GM23338 (cell line): ENCODE measurements around the gene GARS1. TPM values are rescaled to one million over a fixed set of nuclear protein-coding genes. Genes with fewer than 3 reads are reported as not detected.

Source experiments
- CREB1 ChIP-seq: fragments of 250-450 bp; sonication (Bioruptor Pico); IDR thresholded peaks from 2 replicates; pipeline ENCODE4 v1.5.0; 2020; ENCODE audit warnings: low read depth, mild to moderate bottlenecking, moderate library complexity
- EZH2 ChIP-seq: fragments of 200-600 bp; sonication (generic); IDR thresholded peaks from one replicate; pipeline ENCODE4 v1.8.0; 2017; ENCODE audit warnings: antibody characterized with exemption, mild to moderate bottlenecking, low read depth; ENCODE audit not compliant: unreplicated experiment
- NANOG ChIP-seq: IDR thresholded peaks from 2 replicates; pipeline ENCODE4 v1.6.1; 2016; ENCODE audit warnings: antibody characterized with exemption, borderline replicate concordance
- POLR2AphosphoS5 ChIP-seq: IDR thresholded peaks from 2 replicates; pipeline ENCODE4 v1.6.1; 2016; ENCODE audit warnings: antibody characterized with exemption, low read depth
- STAT1 ChIP-seq: IDR thresholded peaks from one replicate; pipeline ENCODE4 v1.6.1; 2016; ENCODE audit warnings: antibody characterized with exemption; ENCODE audit not compliant: unreplicated experiment
- ZNF114 ChIP-seq: fragments of 250-450 bp; sonication (Bioruptor Pico); IDR thresholded peaks from 2 replicates; pipeline ENCODE4 v1.5.0; 2020; ENCODE audit warnings: mild to moderate bottlenecking, moderate library complexity
- ZNF462 ChIP-seq: fragments of 250-450 bp; sonication (Bioruptor Pico); IDR thresholded peaks from 2 replicates; pipeline ENCODE4 v1.5.0; 2020; ENCODE audit warnings: mild to moderate bottlenecking, moderate library complexity
- polyA plus RNA-seq: library from polyadenylated mRNA; unstranded; fragments of >200 nt; fragmentation: Nextera tagmentation; extraction: Ambion mirVana; gene quantifications from 2 replicates; pipeline ENCODE4 v1.2.1, GENCODE V29; 2016
- total RNA-seq: library from RNA; depleted of rRNA; stranded (reverse); fragments of >200 nt; shearing (Covaris generic); gene quantifications from 2 replicates; pipeline ENCODE4 v1.2.3, GENCODE V29; 2014
- TF ChIP-seq, protein P1 (sequence below): IDR thresholded peaks from one replicate; pipeline ENCODE4 v1.6.1; 2018; ENCODE audit warnings: antibody characterized with exemption; ENCODE audit not compliant: unreplicated experiment
- TF ChIP-seq, protein P2 (sequence below): IDR thresholded peaks from 2 replicates; pipeline ENCODE4 v1.6.1; 2016; ENCODE audit warnings: antibody characterized with exemption

The GARS1 gene
- total and polyA plus RNA-seq, 2 experiments from 2014 or later: 207 to 241 TPM

DNA sequence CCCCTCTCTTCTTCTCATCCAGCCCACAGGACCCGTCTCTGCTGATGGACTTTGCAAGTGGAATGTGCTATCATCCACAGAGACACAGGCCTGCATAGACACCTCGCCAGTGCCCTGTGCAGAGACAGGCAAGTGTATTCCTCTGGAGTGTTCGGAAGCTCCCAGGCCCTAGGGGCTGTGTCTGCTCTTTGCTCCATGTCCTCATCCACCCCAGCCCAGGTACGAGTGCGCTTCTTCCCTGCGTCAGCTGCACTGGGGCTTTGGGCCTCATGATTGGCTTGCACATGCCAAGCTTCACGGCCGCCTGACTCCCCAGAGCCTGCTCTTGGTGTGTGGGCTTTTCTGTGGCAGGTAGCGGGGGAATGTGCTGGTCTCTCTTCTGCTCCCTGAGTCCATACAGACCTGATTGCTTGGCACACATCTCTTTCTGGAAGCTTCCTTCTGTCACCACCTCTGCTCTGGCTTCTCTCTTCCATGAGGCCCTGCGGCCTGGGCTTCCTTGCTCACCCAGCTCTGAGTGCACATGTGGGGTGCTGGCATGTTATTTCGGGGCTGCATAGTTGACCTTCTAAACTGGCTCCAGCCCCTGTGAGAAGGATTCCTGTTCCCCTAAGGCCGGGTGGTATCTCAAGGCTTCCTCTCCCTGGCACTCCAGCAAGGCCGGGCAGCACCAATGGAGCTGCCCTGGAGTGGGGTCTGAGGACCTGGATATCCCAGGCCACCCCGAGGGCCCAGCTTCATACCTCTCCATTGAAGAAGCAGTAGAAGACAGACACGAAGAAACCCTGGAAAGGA, 59.8 kb downstream of the GARS1 start (continued):
- TF ChIP-seq ZNF462 (CRISPR knock-in tag): no peak
- TF ChIP-seq CREB1 (CRISPR knock-in tag): no peak
- no peak for TF ChIP-seq EZH2
- no peak for TF ChIP-seq STAT1
- TF ChIP-seq NANOG: no peak
- TF ChIP-seq ZNF114 (CRISPR knock-in tag): no peak
- no peak for TF ChIP-seq POLR2AphosphoS5
- TF ChIP-seq, protein P1, sequence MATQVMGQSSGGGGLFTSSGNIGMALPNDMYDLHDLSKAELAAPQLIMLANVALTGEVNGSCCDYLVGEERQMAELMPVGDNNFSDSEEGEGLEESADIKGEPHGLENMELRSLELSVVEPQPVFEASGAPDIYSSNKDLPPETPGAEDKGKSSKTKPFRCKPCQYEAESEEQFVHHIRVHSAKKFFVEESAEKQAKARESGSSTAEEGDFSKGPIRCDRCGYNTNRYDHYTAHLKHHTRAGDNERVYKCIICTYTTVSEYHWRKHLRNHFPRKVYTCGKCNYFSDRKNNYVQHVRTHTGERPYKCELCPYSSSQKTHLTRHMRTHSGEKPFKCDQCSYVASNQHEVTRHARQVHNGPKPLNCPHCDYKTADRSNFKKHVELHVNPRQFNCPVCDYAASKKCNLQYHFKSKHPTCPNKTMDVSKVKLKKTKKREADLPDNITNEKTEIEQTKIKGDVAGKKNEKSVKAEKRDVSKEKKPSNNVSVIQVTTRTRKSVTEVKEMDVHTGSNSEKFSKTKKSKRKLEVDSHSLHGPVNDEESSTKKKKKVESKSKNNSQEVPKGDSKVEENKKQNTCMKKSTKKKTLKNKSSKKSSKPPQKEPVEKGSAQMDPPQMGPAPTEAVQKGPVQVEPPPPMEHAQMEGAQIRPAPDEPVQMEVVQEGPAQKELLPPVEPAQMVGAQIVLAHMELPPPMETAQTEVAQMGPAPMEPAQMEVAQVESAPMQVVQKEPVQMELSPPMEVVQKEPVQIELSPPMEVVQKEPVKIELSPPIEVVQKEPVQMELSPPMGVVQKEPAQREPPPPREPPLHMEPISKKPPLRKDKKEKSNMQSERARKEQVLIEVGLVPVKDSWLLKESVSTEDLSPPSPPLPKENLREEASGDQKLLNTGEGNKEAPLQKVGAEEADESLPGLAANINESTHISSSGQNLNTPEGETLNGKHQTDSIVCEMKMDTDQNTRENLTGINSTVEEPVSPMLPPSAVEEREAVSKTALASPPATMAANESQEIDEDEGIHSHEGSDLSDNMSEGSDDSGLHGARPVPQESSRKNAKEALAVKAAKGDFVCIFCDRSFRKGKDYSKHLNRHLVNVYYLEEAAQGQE: no peak
- TF ChIP-seq, protein P2, sequence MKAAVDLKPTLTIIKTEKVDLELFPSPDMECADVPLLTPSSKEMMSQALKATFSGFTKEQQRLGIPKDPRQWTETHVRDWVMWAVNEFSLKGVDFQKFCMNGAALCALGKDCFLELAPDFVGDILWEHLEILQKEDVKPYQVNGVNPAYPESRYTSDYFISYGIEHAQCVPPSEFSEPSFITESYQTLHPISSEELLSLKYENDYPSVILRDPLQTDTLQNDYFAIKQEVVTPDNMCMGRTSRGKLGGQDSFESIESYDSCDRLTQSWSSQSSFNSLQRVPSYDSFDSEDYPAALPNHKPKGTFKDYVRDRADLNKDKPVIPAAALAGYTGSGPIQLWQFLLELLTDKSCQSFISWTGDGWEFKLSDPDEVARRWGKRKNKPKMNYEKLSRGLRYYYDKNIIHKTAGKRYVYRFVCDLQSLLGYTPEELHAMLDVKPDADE: no peak
